ENCODE results near the gene NEU2.

The NEU2 gene

GRCh38 chr2:233032551-233033320 is at the start of gene NEU2:
TSS of gene NEU2 (plus strand) at chr2:233032672. CDS start at chr2:233032672, 0 bp downstream.
- TF ChIP-seq CTCF (IDR thresholded peaks at IDR 0.05; ENCODE audit: low read length) (no peak), EZH2phosphoT487 (IDR thresholded peaks at IDR 0.05; ENCODE audit: low read length) (no peak), EZH2 (optimal IDR thresholded peaks at IDR 0.05; ENCODE audit: low read depth, low read length) (no peak)
- no peak within 1 kb of the TSS for H3K4me2 ChIP-seq (ENCODE audit: low read depth, low read length)
- H2AFZ ChIP-seq (ENCODE audit: low read length), result no peak within 1 kb of the TSS

GRCh38 chr2:232982926-232983668 is 49.4 kb upstream of the NEU2 start:
- Histone ChIP-seq H3K27ac (ENCODE audit: low read length) (no peak overlapping the region), H2AFZ (ENCODE audit: low read length) (no peak overlapping the region), H3F3A (ENCODE audit: insufficient read depth, low read length) (no peaks in the 10 kb centered on the region), H3K4me1 (ENCODE audit: low read length) (no peaks in the 10 kb centered on the region), H4K20me1 (ENCODE audit: insufficient read depth, low read length) (no peaks in the 10 kb centered on the region), H3K9me2 (replicated peaks; ENCODE audit: insufficient read depth, low read length) (no peaks in the 10 kb centered on the region), H3K79me2 (ENCODE audit: low read length) (no peaks in the 10 kb centered on the region), H3K9ac (ENCODE audit: low read length) (no peak overlapping the region), H3K36me3 (replicated peaks; ENCODE audit: insufficient read depth, low read length) (no peaks in the 10 kb centered on the region), H3K27me3 (replicated peaks; ENCODE audit: insufficient read depth, low read length) (no peaks in the 10 kb centered on the region), H3K9me3 (replicated peaks; ENCODE audit: insufficient read depth, low read length) (no peaks in the 10 kb centered on the region), H3K4me2 (ENCODE audit: low read depth, low read length) (no peak overlapping the region), H3K4me3 (ENCODE audit: low read length) (no peak overlapping the region)
- DNase-seq, result no peak
- TF ChIP-seq EZH2phosphoT487 (IDR thresholded peaks at IDR 0.05; ENCODE audit: low read length), result no peak
- TF ChIP-seq CTCF (IDR thresholded peaks at IDR 0.05; ENCODE audit: low read length), result no peak
- TF ChIP-seq EZH2 (optimal IDR thresholded peaks at IDR 0.05; ENCODE audit: low read depth, low read length), result no peak

More at GRCh38 chr2:233032551-233033320, at the start of gene NEU2:
- H3K4me1 ChIP-seq (ENCODE audit: low read length), result no peaks in the 10 kb centered on the region
- H3K9me3 ChIP-seq (replicated peaks; ENCODE audit: insufficient read depth, low read length), result no peaks in the 10 kb centered on the region
- no peak for DNase-seq
- H3K9me2 ChIP-seq (replicated peaks; ENCODE audit: insufficient read depth, low read length), result no peaks in the 10 kb centered on the region
- no peak within 1 kb of the TSS for H3K4me3 ChIP-seq (ENCODE audit: low read length)
- H3K79me2 ChIP-seq (ENCODE audit: low read length), result no peaks in the 10 kb centered on the region
- no peak within 1 kb of the TSS for H3K27ac ChIP-seq (ENCODE audit: low read length)
- H3K36me3 ChIP-seq (replicated peaks; ENCODE audit: insufficient read depth, low read length), result no peaks in the 10 kb centered on the region
- no peaks in the 10 kb centered on the region for H3F3A ChIP-seq (ENCODE audit: insufficient read depth, low read length)
- H3K27me3 ChIP-seq (replicated peaks; ENCODE audit: insufficient read depth, low read length), result no peaks in the 10 kb centered on the region
- no peaks in the 10 kb centered on the region for H4K20me1 ChIP-seq (ENCODE audit: insufficient read depth, low read length)
- no peak within 1 kb of the TSS for H3K9ac ChIP-seq (ENCODE audit: low read length)

GRCh38 chr2:232983669-232984140 is 48.8 kb upstream of the NEU2 start:
- H3K36me3 ChIP-seq (replicated peaks; ENCODE audit: insufficient read depth, low read length), result no peaks in the 10 kb centered on the region
- H3K9me3 ChIP-seq (replicated peaks; ENCODE audit: insufficient read depth, low read length), result no peaks in the 10 kb centered on the region
- H3K27ac ChIP-seq (ENCODE audit: low read length), result no peak overlapping the region
- H2AFZ ChIP-seq (ENCODE audit: low read length), result no peak overlapping the region
- H3K4me3 ChIP-seq (ENCODE audit: low read length), result no peak overlapping the region
- no peaks in the 10 kb centered on the region for H3K79me2 ChIP-seq (ENCODE audit: low read length)
- no peak for TF ChIP-seq CTCF (IDR thresholded peaks at IDR 0.05; ENCODE audit: low read length)
- no peak for TF ChIP-seq EZH2phosphoT487 (IDR thresholded peaks at IDR 0.05; ENCODE audit: low read length)
- no peak for TF ChIP-seq EZH2 (optimal IDR thresholded peaks at IDR 0.05; ENCODE audit: low read depth, low read length)
- H3K4me1 ChIP-seq (ENCODE audit: low read length), result no peaks in the 10 kb centered on the region
- no peak overlapping the region for H3K4me2 ChIP-seq (ENCODE audit: low read depth, low read length)
- H3K27me3 ChIP-seq (replicated peaks; ENCODE audit: insufficient read depth, low read length), result no peaks in the 10 kb centered on the region
- no peak for DNase-seq
- no peak overlapping the region for H3K9ac ChIP-seq (ENCODE audit: low read length)
- H4K20me1 ChIP-seq (ENCODE audit: insufficient read depth, low read length), result no peaks in the 10 kb centered on the region
- H3K9me2 ChIP-seq (replicated peaks; ENCODE audit: insufficient read depth, low read length), result no peaks in the 10 kb centered on the region
- no peaks in the 10 kb centered on the region for H3F3A ChIP-seq (ENCODE audit: insufficient read depth, low read length)
